Esophagus squamous epithelium (tissue), 4 donors: ENCODE results near the gene ZMIZ2.

Experiments
- CTCF ChIP-seq, 6 experiments: fragments of 450-650 bp in 4 of 6; fragments of 200-600 bp in 2 of 6; sonication (generic) in 2 of 6; IDR thresholded peaks; one replicate each; pipeline ENCODE4 v1.5.1; 2016 to 2019; ENCODE audit warnings: antibody characterized with exemption in 6 of 6, mild to moderate bottlenecking in 4 of 6, moderate library complexity in 4 of 6
- POLR2A ChIP-seq, 4 donors: fragments of 450-650 bp; IDR thresholded peaks; one replicate each; pipeline ENCODE4 v1.6.1; 2017; ENCODE audit warnings: antibody characterized with exemption in 4 of 4, mild to moderate bottlenecking in 4 of 4, moderate library complexity in 3 of 4

GRCh38 chr7:44767912-44768627 lies 19.4 kb downstream of the ZMIZ2 start:
- TF ChIP-seq CTCF (IDR thresholded peaks at IDR 0.05) (no peak), POLR2A (IDR thresholded peaks at IDR 0.05) (no peak)
